Frontal cortex (tissue), 4 donors: ENCODE data around the gene CD93. TPM values are rescaled to one million over a fixed set of nuclear protein-coding genes. Genes with fewer than 3 reads are reported as not detected.

Source experiments
- DNase-seq, 2 donors: peaks; one replicate each; pipeline ENCODE4 v3.0.0; 2012; ENCODE audit warnings: low spot score in 2 of 2
- FAIRE-seq: peaks from 2 replicates; lab custom pipeline; 2012; peaks lifted over from hg19 to GRCh38; lab: Jason Lieb, UNC
- total RNA-seq: library from RNA; depleted of rRNA; stranded (reverse); fragments of >200 nt; gene quantifications from one replicate; pipeline ENCODE4 v1.2.3, GENCODE V29; 2014
- donor health status: control.
- donor health status: control.
- donor health status: control.

CD93 gene
- total RNA-seq, 1 donor from 2014 or later, result 10.6 TPM

GRCh38 chr20:23085436-23086055 is 578 bp downstream of the CD93 start:
- DNase-seq (no peak), FAIRE-seq (no peak)

- DNase-seq (no peak), FAIRE-seq (no peak)
These were observed 1.2 kb downstream of the CD93 start for GRCh38 chr20:23084845-23085365.

GRCh38 chr20:23084282-23084844 is 1.8 kb downstream of the CD93 start:
- FAIRE-seq (no peak), DNase-seq (no peak)

DNA sequence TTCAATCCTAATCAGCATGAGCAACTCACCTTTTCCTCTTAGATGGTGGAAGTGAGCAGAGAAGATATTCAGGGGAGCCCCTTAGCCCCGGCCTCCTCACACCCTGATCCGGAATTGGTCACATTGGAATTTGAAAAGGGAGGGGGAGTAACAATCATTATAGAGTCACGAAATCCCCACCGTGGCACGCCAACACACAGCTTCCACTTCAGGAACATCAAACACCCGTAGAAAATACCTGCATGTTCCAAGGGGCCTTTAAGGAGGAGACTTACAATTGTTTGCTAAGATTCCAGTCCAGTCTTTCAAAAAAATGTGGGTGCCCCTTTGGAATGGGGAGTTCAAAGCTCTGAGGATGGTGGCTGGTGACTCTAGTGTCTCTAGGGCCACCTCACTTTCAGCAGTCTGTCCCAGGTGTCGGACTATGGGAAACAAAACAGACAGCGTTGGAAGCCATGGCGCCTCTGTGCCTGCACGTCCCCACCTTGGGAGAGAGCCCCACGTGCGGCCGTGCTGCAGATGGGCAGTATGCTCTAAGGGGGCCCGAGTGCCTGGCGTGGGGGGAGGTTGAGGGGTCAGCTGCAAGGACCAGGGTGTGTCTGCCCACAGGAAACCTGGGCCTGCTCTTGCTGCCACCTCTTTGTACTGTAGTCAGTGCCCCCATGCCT is 2.4 kb downstream of the CD93 start:
- no peak for DNase-seq
- FAIRE-seq, result no peak

- DNase-seq, result no peak
- FAIRE-seq, result no peak
These were observed 3.1 kb downstream of the CD93 start for GRCh38 chr20:23082846-23083552.

GRCh38 chr20:23081263-23081819 is 4.8 kb downstream of the CD93 start:
- DNase-seq (no peak), FAIRE-seq (no peak)

GRCh38 chr20:23080521-23080920 is 5.6 kb downstream of the CD93 start:
- FAIRE-seq (no peak), DNase-seq (no peak)

- no peak for FAIRE-seq
These were observed 6.2 kb downstream of the CD93 start for GRCh38 chr20:23079926-23080325.

DNA sequence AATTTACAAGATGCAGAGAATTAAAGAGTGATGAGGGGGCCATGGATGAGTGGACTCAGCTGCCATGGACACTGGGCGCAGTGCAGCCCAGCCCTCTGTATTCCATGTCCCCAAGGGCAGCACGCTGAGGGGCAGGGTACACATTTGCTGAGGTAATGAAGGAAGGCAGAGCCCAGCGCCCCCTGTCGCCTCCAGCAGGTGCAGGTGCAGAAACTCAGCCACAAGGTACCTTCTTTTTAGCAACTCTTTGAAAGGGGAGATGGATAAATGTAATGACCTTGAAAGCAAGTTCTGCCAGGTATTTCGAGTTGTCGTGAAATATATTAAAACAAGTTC is 7.1 kb downstream of the CD93 start:
- FAIRE-seq (no peak), DNase-seq (no peak)

More at GRCh38 chr20:23079926-23080325, 6.2 kb downstream of the CD93 start:
- no peak for DNase-seq

- DNase-seq (no peak), FAIRE-seq (no peak)
These were observed 7.6 kb downstream of the CD93 start for GRCh38 chr20:23078351-23079015.

GRCh38 chr20:23077277-23077676 is 8.8 kb downstream of the CD93 start:
- FAIRE-seq (no peak), DNase-seq (no peak)

- FAIRE-seq (no peak), DNase-seq (no peak)
These were observed 12.1 kb downstream of the CD93 start for GRCh38 chr20:23074052-23074451.

- no peak for DNase-seq
- FAIRE-seq, result no peak
These were observed 13.1 kb downstream of the CD93 start for GRCh38 chr20:23072892-23073586.

- FAIRE-seq, result no peak
- DNase-seq, result no peak
These were observed 14.1 kb downstream of the CD93 start for GRCh38 chr20:23071996-23072395.

DNA sequence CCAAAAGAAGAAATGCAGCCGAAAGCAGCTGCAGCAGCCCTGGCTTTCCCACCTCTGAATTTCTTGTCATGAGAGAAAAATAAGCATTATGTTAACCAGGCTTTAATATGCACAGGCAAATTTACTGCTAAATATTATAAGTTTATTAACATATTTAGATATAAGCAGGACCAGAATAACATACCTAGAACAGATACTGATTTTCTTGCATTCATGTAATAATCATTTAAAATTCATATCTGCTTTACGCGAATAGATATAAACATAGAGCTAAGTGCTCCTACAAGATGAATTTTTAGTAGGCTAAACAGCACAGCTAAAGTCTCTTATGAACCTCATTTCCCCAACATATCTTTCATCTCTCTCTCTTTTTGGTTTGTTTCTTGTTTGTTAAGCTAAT is 14.7 kb downstream of the CD93 start:
- no peak for FAIRE-seq

GRCh38 chr20:23069108-23069507 is 17.0 kb downstream of the CD93 start:
- DNase-seq (no peak), FAIRE-seq (no peak)

More for the DNA sequence above, 14.7 kb downstream of the CD93 start:
- no peak for DNase-seq

DNA sequence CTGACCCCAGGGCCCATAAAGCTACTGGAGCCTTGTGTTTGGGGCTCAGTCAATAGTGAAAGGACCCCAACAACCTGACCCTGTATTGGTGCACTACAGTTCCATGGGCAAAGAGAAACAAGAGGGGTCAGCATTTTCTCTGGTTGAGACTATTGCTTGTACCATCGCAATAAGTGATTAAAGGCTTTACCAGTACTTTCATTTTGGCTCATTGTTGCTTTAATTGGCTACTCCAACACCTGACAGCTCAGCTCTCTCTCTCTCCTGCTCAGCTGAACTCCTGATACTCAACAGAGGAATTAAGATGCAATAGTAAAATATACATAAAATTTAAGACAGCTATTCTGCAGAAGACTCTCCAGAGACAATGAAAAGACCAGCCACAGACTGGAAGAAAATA is 17.8 kb downstream of the CD93 start:
- no peak for FAIRE-seq
- DNase-seq, result no peak

GRCh38 chr20:23066772-23067171 is 19.4 kb downstream of the CD93 start:
- no peak for DNase-seq
- FAIRE-seq, result no peak
